Measurements from ENCODE around the gene CFAP410. TPM values are rescaled to one million over a fixed set of nuclear protein-coding genes. Genes with fewer than 3 reads are reported as not detected.

CFAP410 gene
- total RNA-seq, 6 experiments from 2014 or later, result 6.9 to 15.4 (median 13.1) TPM

- WGBS (ENCODE audit: insufficient coverage, low coverage, low lambda C conversion rate, missing lambda C conversion rate), result no CpG with 5 or more reads among the region's 12 CpGs
- Histone ChIP-seq H3K27me3 (no peaks in the 10 kb centered on the region), H3K4me3 (no peak overlapping the region), H3K4me1 (peaks cover 0 to 12% (median 5%) of the 10 kb centered on the region in 4 donors), H3K36me3 (no peaks in the 10 kb centered on the region), H3K27ac (no peak overlapping the region), H3K9me3 (no peaks in the 10 kb centered on the region)
- TF ChIP-seq POLR2A (IDR thresholded peaks at IDR 0.05) (no peak), CTCF (IDR thresholded peaks at IDR 0.05) (no peak)
- intact Hi-C loops (cut with DNase I), result no loop called here
- ATAC-seq (no peak), DNase-seq (no peak)
Measured at GRCh38 chr21:44296103-44296519, 43.1 kb downstream of the CFAP410 start.

GRCh38 chr21:44295646-44296045 lies 43.5 kb downstream of the CFAP410 start:
- Histone ChIP-seq H3K4me3 (no peak overlapping the region), H3K4me1 (peaks cover 0 to 7% (median 3%) of the 10 kb centered on the region in 4 donors), H3K27me3 (no peaks in the 10 kb centered on the region), H3K9me3 (no peaks in the 10 kb centered on the region), H3K36me3 (no peaks in the 10 kb centered on the region), H3K27ac (no peak overlapping the region)
- ATAC-seq, result no peak
- DNase-seq, result no peak
- no CpG with 5 or more reads among the region's 10 CpGs for WGBS (ENCODE audit: insufficient coverage, low coverage, low lambda C conversion rate, missing lambda C conversion rate)
- intact Hi-C loops (cut with DNase I), result no loop called here
- TF ChIP-seq CTCF (IDR thresholded peaks at IDR 0.05), result no peak
- no peak for TF ChIP-seq POLR2A (IDR thresholded peaks at IDR 0.05)

GRCh38 chr21:44295163-44295573 lies 44.0 kb downstream of the CFAP410 start:
- H3K27ac ChIP-seq, result no peak overlapping the region
- ATAC-seq (no peak), DNase-seq (no peak)
- no peaks in the 10 kb centered on the region for H3K36me3 ChIP-seq
- TF ChIP-seq POLR2A (IDR thresholded peaks at IDR 0.05), result no peak
- TF ChIP-seq CTCF (IDR thresholded peaks at IDR 0.05), result no peak
- no peak overlapping the region for H3K4me3 ChIP-seq
- no peaks in the 10 kb centered on the region for H3K27me3 ChIP-seq
- H3K4me1 ChIP-seq, result peaks cover 0 to 5% (median 3%) of the 10 kb centered on the region in 4 donors
- intact Hi-C loops (cut with DNase I), result no loop called here
- no peaks in the 10 kb centered on the region for H3K9me3 ChIP-seq
- 67% methylated on average over 6 of the region's 14 CpGs for WGBS (ENCODE audit: insufficient coverage, low coverage, low lambda C conversion rate, missing lambda C conversion rate)

GRCh38 chr21:44294391-44295162 lies 44.6 kb downstream of the CFAP410 start:
- no peak overlapping the region for H3K27ac ChIP-seq
- no peaks in the 10 kb centered on the region for H3K27me3 ChIP-seq
- 69% methylated on average over 10 of the region's 26 CpGs for WGBS (ENCODE audit: insufficient coverage, low coverage, low lambda C conversion rate, missing lambda C conversion rate)
- no peaks in the 10 kb centered on the region for H3K36me3 ChIP-seq
- peak in 1 of 3 donors; percentile 57 for DNase-seq
- no peak for ATAC-seq
- no peaks in the 10 kb centered on the region for H3K9me3 ChIP-seq
- no peak overlapping the region for H3K4me3 ChIP-seq
- intact Hi-C loops (cut with DNase I), result no loop called here
- no peak for TF ChIP-seq CTCF (IDR thresholded peaks at IDR 0.05)
- no peak for TF ChIP-seq POLR2A (IDR thresholded peaks at IDR 0.05)
- H3K4me1 ChIP-seq, result peaks cover 0 to 5% (median 3%) of the 10 kb centered on the region in 4 donors
